OCI-LY3 (cell line): ENCODE data around the gene PLD1.

Experiments
- CTCF ChIP-seq: fragments of 200-600, 300-600 bp; sonication (generic); IDR thresholded peaks from 2 replicates; pipeline ENCODE4 v1.5.1; 2014; ENCODE audit warnings: antibody characterized with exemption, low read length, low read depth
- EZH2phosphoT487 ChIP-seq: fragments of 200-600 bp; shearing (Covaris generic); IDR thresholded peaks from 2 replicates; pipeline ENCODE4 v1.6.1; 2018; ENCODE audit warnings: antibody characterized with exemption, mixed run types, low read depth

- no peak for TF ChIP-seq CTCF
- TF ChIP-seq EZH2phosphoT487 = no peak
Measured at GRCh38 chr3:171796625-171797264, 13.5 kb downstream of the PLD1 start.
